Activated CD4-positive, alpha-beta T cell treated with anti-CD3 and anti-CD28 coated beads, Interleukin-2, amount 10 ng/mL, durations not matched to agents 24 days and 14 days (primary cell): ENCODE data around the gene LRCH1. TPM values are rescaled to one million over a fixed set of nuclear protein-coding genes. Genes with fewer than 3 reads are reported as not detected.

ENCODE experiments used
- DNase-seq: peaks from one replicate; pipeline ENCODE4 v3.0.0; 2022
- H3K27ac Mint-ChIP-seq: one replicate; pipeline ENCODE4 v1.8.0; 2022; ENCODE audit warnings: mild to moderate bottlenecking, mixed read lengths
- H3K27me3 Mint-ChIP-seq: one replicate; pipeline ENCODE4 v1.8.0; 2022; ENCODE audit warnings: mixed read lengths
- H3K36me3 Mint-ChIP-seq: one replicate; pipeline ENCODE4 v1.8.0; 2022; ENCODE audit warnings: low read depth, mild to moderate bottlenecking, mixed read lengths
- H3K4me1 Mint-ChIP-seq: one replicate; pipeline ENCODE4 v1.8.0; 2021; ENCODE audit warnings: mixed read lengths
- H3K4me3 Mint-ChIP-seq: one replicate; pipeline ENCODE4 v1.8.0; 2022; ENCODE audit warnings: mild to moderate bottlenecking, moderate library complexity, mixed read lengths
- H3K9me3 Mint-ChIP-seq: one replicate; pipeline ENCODE4 v1.8.0; 2021; ENCODE audit warnings: mixed read lengths
- intact Hi-C: fragments of 100-400 bp; cut with micrococcal nuclease; formaldehyde crosslinking; loops from one replicate; pipeline ENCODE4 v1.15.1; 2023
- total RNA-seq: library from RNA; stranded (reverse); gene quantifications from 2 replicates; pipeline ENCODE4 v1.2.3, GENCODE V29; 2022

LRCH1 gene
- total RNA-seq, 1 donor from 2014 or later, result 18.3 TPM

DNA sequence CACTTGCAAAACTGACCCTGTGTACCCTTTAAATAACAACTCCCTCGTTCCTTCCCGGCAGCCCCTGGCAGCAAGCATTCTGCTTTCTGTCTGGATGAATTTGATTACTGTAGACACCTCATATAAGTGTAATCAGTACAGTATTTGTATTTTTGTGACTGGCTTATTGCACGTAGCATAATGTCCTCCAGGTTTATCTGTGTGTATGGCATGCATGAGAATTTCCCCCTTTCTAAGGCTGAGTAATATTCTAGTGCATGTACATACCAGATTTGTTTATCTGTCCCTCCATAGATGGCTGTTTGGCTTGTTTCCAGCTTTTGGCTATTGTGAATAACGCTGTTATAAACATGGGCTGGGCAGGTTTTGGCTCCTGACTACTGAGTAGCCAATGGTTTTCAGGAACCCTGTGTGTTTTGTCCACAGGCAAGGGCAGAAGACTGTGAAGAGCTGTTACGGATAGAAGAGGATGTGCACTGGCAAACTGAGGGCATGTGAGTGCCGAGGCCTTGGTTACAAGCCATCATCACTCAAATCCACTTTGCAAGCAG, 146.0 kb downstream of the LRCH1 start:
- Mint-ChIP-seq H3K4me3 (no peak overlapping the region), H3K9me3 (no peaks in the 10 kb centered on the region), H3K27ac (no peak overlapping the region), H3K4me1 (no peaks in the 10 kb centered on the region), H3K36me3 (peaks cover 48% of the 10 kb centered on the region), H3K27me3 (no peaks in the 10 kb centered on the region)
- intact Hi-C loops, result no loop called here
- DNase-seq, result peak; percentile 22

- no peaks in the 10 kb centered on the region for H3K4me1 Mint-ChIP-seq
- no peak overlapping the region for H3K27ac Mint-ChIP-seq
Measured at GRCh38 chr13:46712524-46712923, 159.6 kb downstream of the LRCH1 start.

DNA sequence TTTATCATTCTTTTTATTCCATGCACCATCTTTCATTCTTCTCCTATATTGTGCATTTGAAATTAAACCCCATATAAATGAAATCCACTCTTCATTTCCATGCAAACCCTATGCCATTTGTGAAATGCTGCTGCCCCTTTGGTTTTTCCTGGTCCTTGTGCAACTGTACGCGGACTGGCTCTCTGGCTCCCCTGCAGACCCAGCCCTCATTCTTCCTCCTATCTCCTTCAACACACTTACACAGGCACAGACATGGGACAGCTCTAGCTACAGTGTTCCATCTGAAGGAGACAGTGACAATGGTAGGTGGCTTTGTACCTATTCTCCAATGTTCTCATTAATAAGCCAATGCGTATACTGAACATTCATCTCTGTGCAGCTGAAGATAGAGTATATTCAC, 162.4 kb downstream of the LRCH1 start:
- no peaks in the 10 kb centered on the region for H3K27me3 Mint-ChIP-seq

More at GRCh38 chr13:46712524-46712923, 159.6 kb downstream of the LRCH1 start:
- no peaks in the 10 kb centered on the region for H3K9me3 Mint-ChIP-seq
- no peak for DNase-seq
- H3K27me3 Mint-ChIP-seq, result no peaks in the 10 kb centered on the region
- H3K36me3 Mint-ChIP-seq, result peaks cover 31% of the 10 kb centered on the region
- no peak overlapping the region for H3K4me3 Mint-ChIP-seq
- intact Hi-C loops, result no loop called here

GRCh38 chr13:46716821-46717220, 163.9 kb downstream of the LRCH1 start:
- H3K9me3 Mint-ChIP-seq, result no peaks in the 10 kb centered on the region
- peak; percentile 8 for DNase-seq
- intact Hi-C loops, result no loop called here
- H3K4me3 Mint-ChIP-seq, result no peak overlapping the region
- no peak overlapping the region for H3K27ac Mint-ChIP-seq
- peaks cover 15% of the 10 kb centered on the region for H3K36me3 Mint-ChIP-seq
- no peaks in the 10 kb centered on the region for H3K4me1 Mint-ChIP-seq
- no peaks in the 10 kb centered on the region for H3K27me3 Mint-ChIP-seq

More for the DNA sequence above, 162.4 kb downstream of the LRCH1 start:
- Mint-ChIP-seq H3K4me1 (no peaks in the 10 kb centered on the region), H3K9me3 (no peaks in the 10 kb centered on the region), H3K36me3 (peaks cover 20% of the 10 kb centered on the region), H3K4me3 (no peak overlapping the region), H3K27ac (no peak overlapping the region)
- peak; percentile 43 for DNase-seq
- intact Hi-C loops, result no loop called here

- H3K27me3 Mint-ChIP-seq, result no peaks in the 10 kb centered on the region
- no peak for DNase-seq
- peaks cover 3% of the 10 kb centered on the region for H3K4me1 Mint-ChIP-seq
- intact Hi-C loops, result no loop called here
- no peak overlapping the region for H3K27ac Mint-ChIP-seq
- H3K4me3 Mint-ChIP-seq, result no peak overlapping the region
- H3K36me3 Mint-ChIP-seq, result peaks cover 13% of the 10 kb centered on the region
- no peaks in the 10 kb centered on the region for H3K9me3 Mint-ChIP-seq
Measured at GRCh38 chr13:46717275-46717674, 164.3 kb downstream of the LRCH1 start.

GRCh38 chr13:46717856-46718255, 164.9 kb downstream of the LRCH1 start:
- H3K9me3 Mint-ChIP-seq, result no peaks in the 10 kb centered on the region
- no peaks in the 10 kb centered on the region for H3K27me3 Mint-ChIP-seq
- no peak overlapping the region for H3K4me3 Mint-ChIP-seq
- no peak overlapping the region for H3K27ac Mint-ChIP-seq
- H3K36me3 Mint-ChIP-seq, result peaks cover 9% of the 10 kb centered on the region
- peaks cover 3% of the 10 kb centered on the region for H3K4me1 Mint-ChIP-seq
- DNase-seq, result peak; percentile 23
- intact Hi-C loops, result no loop called here

- Mint-ChIP-seq H3K4me1 (peaks cover 3% of the 10 kb centered on the region), H3K9me3 (no peaks in the 10 kb centered on the region), H3K27ac (no peak overlapping the region), H3K4me3 (no peak overlapping the region), H3K36me3 (peaks cover 21% of the 10 kb centered on the region), H3K27me3 (no peaks in the 10 kb centered on the region)
- peak; percentile 50 for DNase-seq
- intact Hi-C loops, result no loop called here
Measured at GRCh38 chr13:46720189-46720588, 167.2 kb downstream of the LRCH1 start.

DNA sequence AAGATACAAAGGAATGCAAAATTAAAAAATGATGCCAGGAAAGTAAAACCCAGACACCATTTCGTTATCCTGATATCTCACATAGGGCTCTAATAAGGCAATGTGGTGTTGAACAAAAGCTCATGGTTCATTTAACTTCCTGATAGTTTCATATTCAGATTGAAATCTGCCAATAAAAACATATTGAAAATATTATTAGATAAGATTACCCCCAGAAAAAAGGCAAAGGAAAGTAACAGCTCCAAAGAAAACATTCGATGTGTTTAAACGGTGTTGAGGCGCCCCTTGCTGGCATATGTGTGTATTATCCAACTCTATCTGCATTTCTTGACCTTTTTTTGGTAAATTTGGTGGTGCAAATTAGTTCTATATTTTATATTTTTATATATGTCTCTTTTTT, 168.1 kb downstream of the LRCH1 start:
- peak; percentile 81 for DNase-seq
- Mint-ChIP-seq H3K9me3 (no peaks in the 10 kb centered on the region), H3K27ac (no peak overlapping the region), H3K4me1 (peaks cover 7% of the 10 kb centered on the region), H3K4me3 (no peak overlapping the region), H3K27me3 (no peaks in the 10 kb centered on the region), H3K36me3 (peaks cover 24% of the 10 kb centered on the region)
- intact Hi-C loops, result loop anchor here (1.0 kb wide), 2 partner anchors 170 to 228 kb away; no protein-coding TSS in a partner anchor

- intact Hi-C loops, result no loop called here
- no peak overlapping the region for H3K4me3 Mint-ChIP-seq
- H3K27ac Mint-ChIP-seq, result no peak overlapping the region
- peak; percentile 55 for DNase-seq
- H3K36me3 Mint-ChIP-seq, result peaks cover 44% of the 10 kb centered on the region
- no peaks in the 10 kb centered on the region for H3K9me3 Mint-ChIP-seq
- H3K4me1 Mint-ChIP-seq, result peaks cover 14% of the 10 kb centered on the region
- no peaks in the 10 kb centered on the region for H3K27me3 Mint-ChIP-seq
Measured at GRCh38 chr13:46726347-46726746, 173.4 kb downstream of the LRCH1 start.

DNA sequence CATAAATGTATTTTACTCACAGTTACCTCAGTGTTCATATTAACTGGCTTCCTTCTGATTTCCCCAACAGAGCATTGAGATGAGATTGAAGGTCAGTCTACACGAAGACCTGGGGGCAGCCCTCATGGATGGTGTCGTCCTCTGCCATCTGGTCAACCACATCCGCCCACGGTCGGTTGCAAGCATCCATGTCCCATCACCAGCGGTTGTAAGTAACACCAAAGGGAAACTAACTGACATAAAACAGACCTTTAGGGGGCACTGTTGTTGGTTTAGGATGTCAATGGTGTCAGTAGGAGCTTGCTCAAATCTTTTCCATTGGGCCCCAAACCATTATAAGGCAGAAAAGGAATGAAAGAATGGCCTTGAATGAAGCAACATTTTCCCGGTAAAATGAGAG, 175.8 kb downstream of the LRCH1 start:
- Mint-ChIP-seq H3K36me3 (peaks cover 49% of the 10 kb centered on the region), H3K27me3 (no peaks in the 10 kb centered on the region)
- DNase-seq, result peak; percentile 64

GRCh38 chr13:46731535-46731934, 178.6 kb downstream of the LRCH1 start:
- DNase-seq, result no peak
- intact Hi-C loops, result no loop called here
- H3K27me3 Mint-ChIP-seq, result no peaks in the 10 kb centered on the region
- H3K36me3 Mint-ChIP-seq, result peaks cover 38% of the 10 kb centered on the region
- no peaks in the 10 kb centered on the region for H3K9me3 Mint-ChIP-seq
- H3K4me3 Mint-ChIP-seq, result no peak overlapping the region
- H3K27ac Mint-ChIP-seq, result no peak overlapping the region
- peaks cover 3% of the 10 kb centered on the region for H3K4me1 Mint-ChIP-seq

More for the DNA sequence above, 175.8 kb downstream of the LRCH1 start:
- no peak overlapping the region for H3K27ac Mint-ChIP-seq
- H3K9me3 Mint-ChIP-seq, result no peaks in the 10 kb centered on the region
- H3K4me1 Mint-ChIP-seq, result peaks cover 11% of the 10 kb centered on the region
- intact Hi-C loops, result no loop called here
- H3K4me3 Mint-ChIP-seq, result no peak overlapping the region

DNA sequence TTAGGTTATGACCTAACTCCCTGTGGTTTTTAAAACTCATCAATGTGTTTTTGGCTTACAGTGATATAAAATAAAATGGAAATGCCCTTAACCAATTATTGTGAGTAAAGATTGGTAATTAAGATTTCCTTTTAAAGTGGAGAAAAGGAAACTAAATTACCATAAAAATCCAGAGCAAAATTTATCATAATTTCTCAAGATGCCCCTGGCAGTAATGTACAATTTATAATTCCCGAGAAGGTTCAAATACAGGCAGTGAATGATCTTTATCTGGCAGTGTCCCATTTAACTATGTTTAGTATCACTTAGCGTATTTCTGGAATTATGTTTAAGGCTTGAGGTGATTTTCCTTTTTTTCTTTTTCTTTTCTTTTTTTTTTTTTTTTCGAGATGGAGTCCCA, 182.5 kb downstream of the LRCH1 start:
- Mint-ChIP-seq H3K9me3 (no peaks in the 10 kb centered on the region), H3K4me1 (no peaks in the 10 kb centered on the region), H3K27me3 (no peaks in the 10 kb centered on the region), H3K27ac (no peak overlapping the region), H3K36me3 (peaks cover 25% of the 10 kb centered on the region), H3K4me3 (no peak overlapping the region)
- intact Hi-C loops, result no loop called here
- DNase-seq, result no peak

- no peaks in the 10 kb centered on the region for H3K9me3 Mint-ChIP-seq
- H3K4me3 Mint-ChIP-seq, result no peak overlapping the region
- no peaks in the 10 kb centered on the region for H3K4me1 Mint-ChIP-seq
- peaks cover 28% of the 10 kb centered on the region for H3K36me3 Mint-ChIP-seq
- H3K27me3 Mint-ChIP-seq, result no peaks in the 10 kb centered on the region
- intact Hi-C loops, result no loop called here
- no peak overlapping the region for H3K27ac Mint-ChIP-seq
- DNase-seq, result no peak
Measured at GRCh38 chr13:46736541-46737310, 183.8 kb downstream of the LRCH1 start.

DNA sequence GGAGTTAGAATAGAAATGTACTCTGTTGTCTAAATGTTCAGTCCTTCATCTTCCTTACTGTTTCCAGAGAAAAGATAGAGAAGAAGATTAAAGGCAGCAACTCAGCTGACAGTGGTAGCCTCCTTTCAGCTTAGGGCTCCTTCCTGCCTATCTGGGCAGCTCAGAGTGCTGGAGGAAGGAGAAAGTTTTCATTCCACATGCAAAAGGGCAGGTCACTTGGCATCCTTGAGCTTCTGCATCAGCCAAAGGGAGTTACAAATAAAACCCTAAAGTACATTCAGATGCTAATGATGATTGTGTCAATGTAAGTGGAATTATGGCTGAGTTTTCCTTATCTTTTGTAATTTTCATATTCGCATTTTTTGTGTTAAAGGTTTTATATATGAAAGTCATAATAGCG, 185.1 kb downstream of the LRCH1 start:
- H3K4me1 Mint-ChIP-seq, result no peaks in the 10 kb centered on the region
- DNase-seq, result no peak
- no peaks in the 10 kb centered on the region for H3K9me3 Mint-ChIP-seq
- no peak overlapping the region for H3K27ac Mint-ChIP-seq
- intact Hi-C loops, result no loop called here
- H3K27me3 Mint-ChIP-seq, result no peaks in the 10 kb centered on the region
- no peak overlapping the region for H3K4me3 Mint-ChIP-seq
- peaks cover 25% of the 10 kb centered on the region for H3K36me3 Mint-ChIP-seq
